Measurements from ENCODE around the gene KRTAP5-5. TPM values are rescaled to one million over a fixed set of nuclear protein-coding genes. Genes with fewer than 3 reads are reported as not detected.
A peak's percentile ranks its signal among the peaks of the same experiment; 100 is the strongest.

The KRTAP5-5 gene
- total and polyA plus RNA-seq, 2 of the 8 experiments (the other 6 are each of a cell fraction or from before 2014, with no cell fraction given): 0.09 TPM; not detected in 1

- DNase-seq (ENCODE audit: low read depth in 1 of 2, low spot score in 2 of 2): no peak
- Histone ChIP-seq H2BK120ac (replicated peaks; ENCODE audit: low read depth, low read length) (no peak overlapping the region), H3K79me2 (ENCODE audit: control insufficient read depth in 1 of 2, insufficient read depth in 2 of 2, low read length in 2 of 2) (no peaks in the 10 kb centered on the region), H2AK5ac (ENCODE audit: low read depth, low read length) (0 out of 2 replicates have a peak overlapping the region, but pooled peaks have one; percentile 39), H3K9ac (replicated peaks in 1 of 4; ENCODE audit: extremely low read depth in 1 of 4, low read depth in 3 of 4, low read length in 3 of 4) (no peak overlapping the region), H3K4me3 (ENCODE audit: extremely low read depth in 1 of 4, insufficient read depth in 2 of 4, low read depth in 3 of 4, low read length in 4 of 4) (no peak overlapping the region), H3K4me2 (ENCODE audit: insufficient read depth in 1 of 2, low read depth in 2 of 2, low read length in 2 of 2) (no peak overlapping the region), H4K5ac (ENCODE audit: insufficient read length, low read depth, low read length) (no peak overlapping the region), H3K36me3 (ENCODE audit: control insufficient read depth in 2 of 4, insufficient read depth in 4 of 4, low read length in 3 of 4) (no peaks in the 10 kb centered on the region), H4K20me1 (replicated peaks in 1 of 2; ENCODE audit: control insufficient read depth in 1 of 2, insufficient read depth in 2 of 2, low read length in 2 of 2) (peaks cover 0 to 2% of the 10 kb centered on the region in 2 experiments), H2AFZ (ENCODE audit: low read length) (no peak overlapping the region), H2BK12ac (ENCODE audit: low read depth, low read length) (no peak overlapping the region), H3K9me3 (ENCODE audit: insufficient read depth in 2 of 2, low read depth in 1 of 2, low read length in 1 of 2) (no peaks in the 10 kb centered on the region), H3K23me2 (ENCODE audit: low read depth, low read length) (no peaks in the 10 kb centered on the region), H3K4me1 (replicated peaks in 1 of 4; ENCODE audit: control insufficient read depth in 3 of 4, insufficient read depth in 4 of 4, low read length in 3 of 4) (peaks cover 0 to 4% (median 1%) of the 10 kb centered on the region in 4 experiments; a peak in 4 of 7 replicates), H2BK5ac (ENCODE audit: low read depth, low read length) (no peak overlapping the region), H4K8ac (ENCODE audit: extremely low read depth, insufficient read depth, low read length) (no peak overlapping the region), H2BK20ac (ENCODE audit: low read length) (no peak overlapping the region), H3K14ac (ENCODE audit: insufficient read length) (no peak overlapping the region), H2BK15ac (ENCODE audit: low read length) (no peak overlapping the region), H4K91ac (replicated peaks; ENCODE audit: insufficient read length, low read length) (no peak overlapping the region), H3K27me3 (replicated peaks in 1 of 4; ENCODE audit: control insufficient read depth in 3 of 4, extremely low read depth in 1 of 4, insufficient read depth in 3 of 4, low read length in 3 of 4) (peaks cover 0 to 9% (median 3%) of the 10 kb centered on the region in 4 experiments; a peak in 4 of 7 replicates), H3K4ac (replicated peaks; ENCODE audit: insufficient read length, low read depth, low read length) (no peak overlapping the region), H3K18ac (ENCODE audit: extremely low read depth, low read length) (no peak overlapping the region), H3K56ac (replicated peaks; ENCODE audit: insufficient read length, low read depth, low read length) (no peak overlapping the region), H3K79me1 (ENCODE audit: low read depth, low read length) (no peaks in the 10 kb centered on the region), H3K23ac (ENCODE audit: insufficient read length) (no peak overlapping the region), H3K27ac (ENCODE audit: low read depth, low read length) (no peak overlapping the region)
- no peak for FAIRE-seq
- 89% methylated on average over 9 of the region's 10 CpGs; no CpG with 5 or more reads in 1 of the 2 experiments for WGBS, 2 experiments (ENCODE audit: extremely low coverage in 1 of 2, insufficient coverage in 1 of 2, insufficient read length in 1 of 2, insufficient replicate concordance in 2 of 2, low coverage in 1 of 2, low lambda C conversion rate in 2 of 2, missing lambda C conversion rate in 1 of 2)
- ChIA-PET CTCF (ENCODE audit: partially characterized antibody) (interaction anchor here (0.6 to 6.3 kb wide), 5 partner anchors 10 to 518 kb away, joined by 3 to 43 read pairs (median 3); partner anchors contain the start of gene KRTAP5-2), POLR2A (ENCODE audit: partially characterized antibody) (interaction anchor here (1.0 kb wide), 1 partner anchor 36 kb away, joined by 3 read pairs; no protein-coding TSS in a partner anchor)
- TF ChIP-seq ZNF274 (IDR thresholded peaks at IDR 0.05; ENCODE audit: borderline replicate concordance, extremely low read depth, low read length): no peak
- no peak for TF ChIP-seq BRCA1 (IDR thresholded peaks at IDR 0.05; ENCODE audit: low read depth, low read length)
- TF ChIP-seq CHD1 (IDR thresholded peaks at IDR 0.05; ENCODE audit: low read depth, low read length): no peak
- no peak for TF ChIP-seq HDAC2 (IDR thresholded peaks at IDR 0.05; ENCODE audit: borderline replicate concordance in 1 of 2, low read depth in 2 of 2, low read length in 2 of 2)
- no peak for TF ChIP-seq TAF7 (optimal IDR thresholded peaks at IDR 0.05; ENCODE audit: borderline replicate concordance, low read depth, low read length)
- no peak for TF ChIP-seq ATF2 (IDR thresholded peaks at IDR 0.05; ENCODE audit: low read length)
- no peak for TF ChIP-seq TCF12 (IDR thresholded peaks at IDR 0.05; ENCODE audit: low read depth, low read length)
- no peak for TF ChIP-seq GABPA (IDR thresholded peaks at IDR 0.05; ENCODE audit: borderline replicate concordance, insufficient read depth, low read length)
- TF ChIP-seq HDAC6 (IDR thresholded peaks at IDR 0.05; ENCODE audit: low read depth, low read length): no peak
Observed at GRCh38 chr11:1633864-1634263, 4.3 kb downstream of the KRTAP5-5 start.
